HepG2 (cell line): ENCODE results near the gene BMF. TPM values are rescaled to one million over a fixed set of nuclear protein-coding genes. Genes with fewer than 3 reads are reported as not detected.

Experiments used
- ADNP ChIP-seq: sonication (generic); formaldehyde crosslinking; IDR thresholded peaks from 2 replicates; pipeline ENCODE4 v1.4.0; 2020; ENCODE audit warnings: missing genetic modification reagents
- ATF4 ChIP-seq, 2 experiments: fragments of 450-650 bp in 1 of 2; sonication (generic) in 1 of 2; formaldehyde crosslinking; IDR thresholded peaks; 2 replicates each; pipeline versions ENCODE4 v1.5.0 to v1.8.0; 2020 to 2022; ENCODE audit warnings: mild to moderate bottlenecking in 1 of 2, missing genetic modification reagents in 1 of 2
- KDM3A ChIP-seq: IDR thresholded peaks from 2 replicates; pipeline ENCODE4 v1.6.1; 2018; ENCODE audit warnings: low read depth, missing compliant biosample characterization
- MNT ChIP-seq: fragments of 450-650 bp; IDR thresholded peaks from 2 replicates; pipeline ENCODE4 v1.6.1; 2016
- SALL1 ChIP-seq: sonication (generic); formaldehyde crosslinking; IDR thresholded peaks from 2 replicates; pipeline ENCODE4 v1.8.0; 2022; ENCODE audit warnings: mild to moderate bottlenecking, missing genetic modification reagents
- SSRP1 ChIP-seq: IDR thresholded peaks from 2 replicates; pipeline ENCODE4 v1.6.1; 2016; ENCODE audit warnings: control low read depth
- SYNCRIP ChIP-seq: fragments of 200-400 bp; formaldehyde crosslinking; IDR thresholded peaks from 2 replicates; pipeline ENCODE4 v1.6.1; 2018; ENCODE audit warnings: mild to moderate bottlenecking, low read depth, low read length; ENCODE audit not compliant: insufficient read depth
- TBX2 ChIP-seq: sonication (generic); formaldehyde crosslinking; IDR thresholded peaks from 2 replicates; pipeline ENCODE4 v1.5.0; 2020; ENCODE audit warnings: missing genetic modification reagents, mild to moderate bottlenecking, borderline replicate concordance
- TEAD3 ChIP-seq: optimal IDR thresholded peaks from 2 replicates; pipeline ENCODE3; 2016; ENCODE audit warnings: borderline replicate concordance
- ZNF274 ChIP-seq: sonication (generic); formaldehyde crosslinking; IDR thresholded peaks from 2 replicates; pipeline ENCODE4 v1.5.1; 2020; ENCODE audit warnings: mild to moderate bottlenecking, missing genetic modification reagents
- polyA plus RNA-seq, 8 experiments: library from polyadenylated mRNA; depleted of rRNA in 3 of 8; stranded (reverse) in 7 of 8; unstranded in 1 of 8; fragments of >200 nt; fragmentation: Illumina TruSeq in 4 of 8; extraction: Trizol in 4 of 8; gene quantifications; 2 replicates each; pipeline versions ENCODE4 v1.2.1 to v1.2.3, GENCODE V29; 2011 to 2016; ENCODE audit warnings: low read depth in 4 of 8, missing spikeins in 1 of 8, mixed read lengths in 1 of 8; ENCODE audit not compliant: insufficient read depth in 1 of 8
- total RNA-seq, 5 experiments: library from RNA; depleted of rRNA; stranded (reverse); fragments of >200 nt; fragmentation: Illumina TruSeq; extraction: Trizol; gene quantifications; 2 replicates each; pipeline ENCODE4 v1.2.3, GENCODE V29; 2016; ENCODE audit warnings: low read depth in 1 of 5
- TF ChIP-seq, protein P1 (sequence below): sonication (generic); formaldehyde crosslinking; IDR thresholded peaks from 2 replicates; pipeline ENCODE4 v1.5.0; 2020; ENCODE audit warnings: mild to moderate bottlenecking, missing genetic modification reagents
- TF ChIP-seq, protein P2 (sequence below): sonication (generic); formaldehyde crosslinking; IDR thresholded peaks from 2 replicates; pipeline ENCODE4 v1.4.0; 2020; ENCODE audit warnings: missing genetic modification reagents
- TF ChIP-seq, protein P3 (sequence below): sonication (generic); formaldehyde crosslinking; IDR thresholded peaks from 2 replicates; pipeline ENCODE4 v1.5.0; 2020; ENCODE audit warnings: mild to moderate bottlenecking, missing genetic modification reagents, borderline replicate concordance

The BMF gene
- total and polyA plus RNA-seq, 2 of the 13 experiments (the other 11 are each of a cell fraction or from before 2014, with no cell fraction given): 8.7 to 15.9 TPM

DNA sequence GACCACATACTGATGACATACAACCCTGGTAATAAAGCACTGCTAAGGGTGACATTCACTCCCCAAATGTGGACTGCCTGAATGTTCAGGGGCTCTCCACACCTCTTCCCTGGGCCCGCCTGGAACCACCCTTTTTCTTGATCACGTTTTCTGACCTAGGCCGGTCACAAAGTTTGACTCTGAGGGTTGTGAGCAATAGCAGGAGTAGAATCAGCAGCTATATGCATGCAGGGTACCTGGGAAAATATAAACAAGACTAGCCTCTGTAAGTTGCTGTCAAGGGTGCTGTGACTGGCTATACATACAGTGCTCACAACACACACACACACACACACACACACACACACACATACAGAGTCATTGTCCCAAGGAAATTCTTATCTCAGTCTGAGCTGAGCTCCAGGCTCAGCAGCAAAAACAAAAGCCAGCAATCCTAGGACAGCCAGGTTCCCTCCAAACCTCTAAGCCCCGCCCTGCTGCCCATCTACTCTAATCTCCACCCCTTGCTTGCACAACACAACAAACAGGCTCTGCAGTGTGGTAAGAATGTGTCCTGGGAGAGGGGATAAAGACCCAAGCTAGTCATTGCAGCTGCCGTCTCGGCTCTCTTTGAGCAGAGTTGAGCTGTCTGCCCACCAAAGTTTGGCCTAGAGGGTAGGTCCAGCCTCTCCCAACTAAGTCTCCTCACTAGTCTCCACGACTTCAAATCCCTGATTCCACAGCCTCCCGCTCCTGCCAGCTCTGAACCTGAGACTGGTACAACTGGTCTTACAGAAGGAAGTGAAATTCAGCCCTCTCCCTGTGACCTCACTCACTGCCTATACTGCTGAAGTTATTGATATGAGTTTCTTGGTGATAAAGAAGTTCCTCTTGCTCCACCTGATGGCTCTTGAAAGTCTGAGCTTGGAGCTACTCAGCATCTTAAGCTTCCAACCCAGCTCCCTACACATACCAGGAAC, 2.2 kb downstream of the BMF start (continued):
- TF ChIP-seq MNT: no peak
- TF ChIP-seq TEAD3 (CRISPR knock-in tag): peak; percentile 56
- TF ChIP-seq KDM3A (CRISPR knock-in tag): peak; percentile 46; the same call in 1 of the 2 replicates
- TF ChIP-seq ADNP (CRISPR knock-in tag): no peak
- no peak for TF ChIP-seq SSRP1 (CRISPR knock-in tag)
- TF ChIP-seq, protein P1, sequence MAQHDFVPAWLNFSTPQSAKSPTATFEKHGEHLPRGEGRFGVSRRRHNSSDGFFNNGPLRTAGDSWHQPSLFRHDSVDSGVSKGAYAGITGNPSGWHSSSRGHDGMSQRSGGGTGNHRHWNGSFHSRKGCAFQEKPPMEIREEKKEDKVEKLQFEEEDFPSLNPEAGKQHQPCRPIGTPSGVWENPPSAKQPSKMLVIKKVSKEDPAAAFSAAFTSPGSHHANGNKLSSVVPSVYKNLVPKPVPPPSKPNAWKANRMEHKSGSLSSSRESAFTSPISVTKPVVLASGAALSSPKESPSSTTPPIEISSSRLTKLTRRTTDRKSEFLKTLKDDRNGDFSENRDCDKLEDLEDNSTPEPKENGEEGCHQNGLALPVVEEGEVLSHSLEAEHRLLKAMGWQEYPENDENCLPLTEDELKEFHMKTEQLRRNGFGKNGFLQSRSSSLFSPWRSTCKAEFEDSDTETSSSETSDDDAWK (CRISPR knock-in tag): no peak
- TF ChIP-seq SYNCRIP: no peak
- peak in 1 of 2 experiments; percentile 56; a peak in 2 of 4 replicates for TF ChIP-seq ATF4 (CRISPR knock-in tag; IDR thresholded peaks at IDR 0.05)
- peak; percentile 25; the same call in 1 of the 2 replicates for TF ChIP-seq TBX2 (CRISPR knock-in tag)
- TF ChIP-seq ZNF274: no peak
- TF ChIP-seq, protein P2, sequence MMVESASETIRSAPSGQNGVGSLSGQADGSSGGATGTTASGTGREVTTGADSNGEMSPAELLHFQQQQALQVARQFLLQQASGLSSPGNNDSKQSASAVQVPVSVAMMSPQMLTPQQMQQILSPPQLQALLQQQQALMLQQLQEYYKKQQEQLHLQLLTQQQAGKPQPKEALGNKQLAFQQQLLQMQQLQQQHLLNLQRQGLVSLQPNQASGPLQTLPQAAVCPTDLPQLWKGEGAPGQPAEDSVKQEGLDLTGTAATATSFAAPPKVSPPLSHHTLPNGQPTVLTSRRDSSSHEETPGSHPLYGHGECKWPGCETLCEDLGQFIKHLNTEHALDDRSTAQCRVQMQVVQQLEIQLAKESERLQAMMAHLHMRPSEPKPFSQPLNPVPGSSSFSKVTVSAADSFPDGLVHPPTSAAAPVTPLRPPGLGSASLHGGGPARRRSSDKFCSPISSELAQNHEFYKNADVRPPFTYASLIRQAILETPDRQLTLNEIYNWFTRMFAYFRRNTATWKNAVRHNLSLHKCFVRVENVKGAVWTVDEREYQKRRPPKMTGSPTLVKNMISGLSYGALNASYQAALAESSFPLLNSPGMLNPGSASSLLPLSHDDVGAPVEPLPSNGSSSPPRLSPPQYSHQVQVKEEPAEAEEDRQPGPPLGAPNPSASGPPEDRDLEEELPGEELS: peak; percentile 79
- TF ChIP-seq, protein P3, sequence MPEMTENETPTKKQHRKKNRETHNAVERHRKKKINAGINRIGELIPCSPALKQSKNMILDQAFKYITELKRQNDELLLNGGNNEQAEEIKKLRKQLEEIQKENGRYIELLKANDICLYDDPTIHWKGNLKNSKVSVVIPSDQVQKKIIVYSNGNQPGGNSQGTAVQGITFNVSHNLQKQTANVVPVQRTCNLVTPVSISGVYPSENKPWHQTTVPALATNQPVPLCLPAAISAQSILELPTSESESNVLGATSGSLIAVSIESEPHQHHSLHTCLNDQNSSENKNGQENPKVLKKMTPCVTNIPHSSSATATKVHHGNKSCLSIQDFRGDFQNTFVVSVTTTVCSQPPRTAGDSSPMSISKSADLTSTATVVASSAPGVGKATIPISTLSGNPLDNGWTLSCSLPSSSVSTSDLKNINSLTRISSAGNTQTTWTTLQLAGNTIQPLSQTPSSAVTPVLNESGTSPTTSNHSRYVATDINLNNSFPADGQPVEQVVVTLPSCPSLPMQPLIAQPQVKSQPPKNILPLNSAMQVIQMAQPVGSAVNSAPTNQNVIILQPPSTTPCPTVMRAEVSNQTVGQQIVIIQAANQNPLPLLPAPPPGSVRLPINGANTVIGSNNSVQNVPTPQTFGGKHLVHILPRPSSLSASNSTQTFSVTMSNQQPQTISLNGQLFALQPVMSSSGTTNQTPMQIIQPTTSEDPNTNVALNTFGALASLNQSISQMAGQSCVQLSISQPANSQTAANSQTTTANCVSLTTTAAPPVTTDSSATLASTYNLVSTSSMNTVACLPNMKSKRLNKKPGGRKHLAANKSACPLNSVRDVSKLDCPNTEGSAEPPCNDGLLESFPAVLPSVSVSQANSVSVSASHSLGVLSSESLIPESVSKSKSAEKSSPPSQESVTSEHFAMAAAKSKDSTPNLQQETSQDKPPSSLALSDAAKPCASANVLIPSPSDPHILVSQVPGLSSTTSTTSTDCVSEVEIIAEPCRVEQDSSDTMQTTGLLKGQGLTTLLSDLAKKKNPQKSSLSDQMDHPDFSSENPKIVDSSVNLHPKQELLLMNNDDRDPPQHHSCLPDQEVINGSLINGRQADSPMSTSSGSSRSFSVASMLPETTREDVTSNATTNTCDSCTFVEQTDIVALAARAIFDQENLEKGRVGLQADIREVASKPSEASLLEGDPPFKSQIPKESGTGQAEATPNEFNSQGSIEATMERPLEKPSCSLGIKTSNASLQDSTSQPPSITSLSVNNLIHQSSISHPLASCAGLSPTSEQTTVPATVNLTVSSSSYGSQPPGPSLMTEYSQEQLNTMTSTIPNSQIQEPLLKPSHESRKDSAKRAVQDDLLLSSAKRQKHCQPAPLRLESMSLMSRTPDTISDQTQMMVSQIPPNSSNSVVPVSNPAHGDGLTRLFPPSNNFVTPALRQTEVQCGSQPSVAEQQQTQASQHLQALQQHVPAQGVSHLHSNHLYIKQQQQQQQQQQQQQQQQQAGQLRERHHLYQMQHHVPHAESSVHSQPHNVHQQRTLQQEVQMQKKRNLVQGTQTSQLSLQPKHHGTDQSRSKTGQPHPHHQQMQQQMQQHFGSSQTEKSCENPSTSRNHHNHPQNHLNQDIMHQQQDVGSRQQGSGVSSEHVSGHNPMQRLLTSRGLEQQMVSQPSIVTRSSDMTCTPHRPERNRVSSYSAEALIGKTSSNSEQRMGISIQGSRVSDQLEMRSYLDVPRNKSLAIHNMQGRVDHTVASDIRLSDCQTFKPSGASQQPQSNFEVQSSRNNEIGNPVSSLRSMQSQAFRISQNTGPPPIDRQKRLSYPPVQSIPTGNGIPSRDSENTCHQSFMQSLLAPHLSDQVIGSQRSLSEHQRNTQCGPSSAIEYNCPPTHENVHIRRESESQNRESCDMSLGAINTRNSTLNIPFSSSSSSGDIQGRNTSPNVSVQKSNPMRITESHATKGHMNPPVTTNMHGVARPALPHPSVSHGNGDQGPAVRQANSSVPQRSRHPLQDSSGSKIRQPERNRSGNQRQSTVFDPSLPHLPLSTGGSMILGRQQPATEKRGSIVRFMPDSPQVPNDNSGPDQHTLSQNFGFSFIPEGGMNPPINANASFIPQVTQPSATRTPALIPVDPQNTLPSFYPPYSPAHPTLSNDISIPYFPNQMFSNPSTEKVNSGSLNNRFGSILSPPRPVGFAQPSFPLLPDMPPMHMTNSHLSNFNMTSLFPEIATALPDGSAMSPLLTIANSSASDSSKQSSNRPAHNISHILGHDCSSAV (CRISPR knock-in tag): no peak
- TF ChIP-seq SALL1 (CRISPR knock-in tag): peak; percentile 45
